ENCODE data around the gene LTBP1.

LTBP1 gene

DNA sequence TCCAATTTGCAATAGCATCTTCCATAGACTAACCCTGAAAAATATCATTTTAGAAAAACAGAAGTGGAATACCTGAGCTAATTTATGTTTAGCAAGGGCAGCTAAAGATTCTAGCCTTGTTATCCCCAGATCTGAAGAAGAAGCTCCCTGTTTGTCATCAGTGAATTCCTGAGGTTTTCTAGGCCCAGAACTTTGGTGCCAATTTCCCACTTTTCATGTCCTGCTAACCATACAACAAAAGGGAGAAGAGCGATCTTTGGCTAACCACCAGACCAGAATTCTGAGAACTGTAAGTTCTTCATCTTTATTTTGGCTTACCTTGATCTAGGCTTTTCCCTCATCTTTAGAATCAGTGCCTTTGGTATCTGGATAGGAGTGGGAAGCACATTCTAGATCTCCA, 478.4 kb downstream of the LTBP1 start:
- no peak overlapping the region for H3K27ac ChIP-seq (ENCODE audit: low read depth, low read length)

DNA sequence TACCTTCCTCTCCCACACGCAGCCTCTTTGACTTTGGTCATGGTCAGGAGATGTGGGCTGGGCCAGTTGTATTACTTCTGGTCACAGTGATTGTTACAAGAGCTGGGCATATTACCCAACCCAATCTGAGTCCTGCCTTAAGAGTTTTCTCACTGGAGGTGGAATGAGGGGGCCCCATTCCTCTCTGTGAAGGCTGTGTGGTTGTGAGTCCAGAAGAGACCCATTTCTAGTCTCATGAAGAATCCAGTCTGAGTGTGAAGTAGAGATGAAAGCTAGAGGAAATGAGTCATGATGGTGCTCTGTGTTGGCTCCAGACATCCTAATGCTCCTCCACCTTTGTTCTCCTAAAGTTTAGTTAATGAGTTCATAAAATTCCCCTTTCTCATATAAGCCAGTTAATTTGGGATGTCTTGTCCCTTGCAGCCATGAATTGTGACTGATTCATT, 478.9 kb downstream of the LTBP1 start:
- Histone ChIP-seq H3K4me3 (ENCODE audit: low read depth, low read length) (no peak overlapping the region), H3K9me3 (ENCODE audit: control insufficient read depth, insufficient read depth, low read length) (no peaks in the 10 kb centered on the region), H3K36me3 (ENCODE audit: control insufficient read depth, insufficient read depth, low read length) (no peaks in the 10 kb centered on the region), H3K27ac (ENCODE audit: low read depth, low read length) (no peak overlapping the region), H3K27me3 (ENCODE audit: control insufficient read depth, insufficient read depth, low read length) (no peaks in the 10 kb centered on the region), H3K9ac (ENCODE audit: low read depth, low read length) (no peak overlapping the region), H3K4me1 (ENCODE audit: control insufficient read depth, insufficient read depth, low read length) (no peaks in the 10 kb centered on the region)

More for the DNA sequence above, 478.4 kb downstream of the LTBP1 start:
- H3K9ac ChIP-seq (ENCODE audit: low read depth, low read length) = no peak overlapping the region
- H3K4me1 ChIP-seq (ENCODE audit: control insufficient read depth, insufficient read depth, low read length) = no peaks in the 10 kb centered on the region
- no peak overlapping the region for H3K4me3 ChIP-seq (ENCODE audit: low read depth, low read length)
- no peaks in the 10 kb centered on the region for H3K27me3 ChIP-seq (ENCODE audit: control insufficient read depth, insufficient read depth, low read length)
- no peaks in the 10 kb centered on the region for H3K36me3 ChIP-seq (ENCODE audit: control insufficient read depth, insufficient read depth, low read length)
- H3K9me3 ChIP-seq (ENCODE audit: control insufficient read depth, insufficient read depth, low read length) = no peaks in the 10 kb centered on the region

DNA sequence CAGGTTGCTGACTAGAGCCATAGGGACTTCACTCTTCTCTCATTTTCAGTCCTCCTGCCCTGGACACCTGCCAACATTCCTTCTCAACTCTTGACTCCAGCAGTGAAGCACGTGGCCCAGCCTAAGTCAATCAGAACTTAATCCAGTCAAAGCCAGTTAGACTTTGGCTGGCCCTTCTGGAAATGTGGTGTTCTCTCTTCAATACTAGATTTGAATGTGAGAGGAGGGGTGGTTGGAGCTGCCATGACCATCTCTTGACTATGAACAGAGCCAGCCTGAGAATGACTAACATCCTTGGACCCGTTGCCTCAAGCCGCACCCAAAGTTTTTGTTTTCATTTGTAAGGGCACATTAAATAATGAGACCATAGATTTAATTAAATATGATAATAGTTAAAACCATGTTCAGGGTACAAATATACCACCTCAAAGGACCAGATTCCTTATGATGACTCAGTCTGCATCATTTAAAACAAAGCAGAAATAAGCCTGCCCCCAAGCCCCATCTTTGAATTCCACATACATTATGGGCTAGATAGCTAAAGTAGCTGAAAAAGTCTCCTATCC, 480.0 kb downstream of the LTBP1 start:
- Histone ChIP-seq H3K36me3 (ENCODE audit: control insufficient read depth, insufficient read depth, low read length) (no peaks in the 10 kb centered on the region), H3K9ac (ENCODE audit: low read depth, low read length) (no peak overlapping the region), H3K27me3 (ENCODE audit: control insufficient read depth, insufficient read depth, low read length) (no peaks in the 10 kb centered on the region), H3K9me3 (ENCODE audit: control insufficient read depth, insufficient read depth, low read length) (no peaks in the 10 kb centered on the region), H3K4me1 (ENCODE audit: control insufficient read depth, insufficient read depth, low read length) (no peaks in the 10 kb centered on the region), H3K4me3 (ENCODE audit: low read depth, low read length) (no peak overlapping the region), H3K27ac (ENCODE audit: low read depth, low read length) (no peak overlapping the region)

DNA sequence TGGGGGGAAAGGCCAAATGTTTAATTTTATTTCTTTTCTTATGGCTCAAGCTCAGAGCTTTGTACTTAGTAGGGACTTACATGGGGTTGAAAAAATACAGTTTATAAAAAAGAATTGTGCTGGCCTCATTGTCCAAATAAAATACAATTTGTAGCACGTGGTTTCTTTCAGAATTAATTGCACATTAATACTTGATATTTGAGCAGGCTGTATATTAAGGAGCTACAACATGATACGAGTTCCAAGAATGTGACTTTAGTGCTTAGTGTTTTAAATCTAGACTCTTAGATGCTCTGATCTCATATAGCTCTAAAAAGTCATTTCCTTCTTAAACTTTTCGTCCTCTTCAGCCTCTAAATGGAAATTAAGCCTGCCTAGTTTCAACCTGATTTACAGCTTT, 483.3 kb downstream of the LTBP1 start:
- Histone ChIP-seq H3K4me3 (ENCODE audit: low read depth, low read length) (no peak overlapping the region), H3K27ac (ENCODE audit: low read depth, low read length) (no peak overlapping the region), H3K36me3 (ENCODE audit: control insufficient read depth, insufficient read depth, low read length) (no peaks in the 10 kb centered on the region), H3K9ac (ENCODE audit: low read depth, low read length) (no peak overlapping the region), H3K4me1 (ENCODE audit: control insufficient read depth, insufficient read depth, low read length) (no peaks in the 10 kb centered on the region), H3K27me3 (ENCODE audit: control insufficient read depth, insufficient read depth, low read length) (no peaks in the 10 kb centered on the region), H3K9me3 (ENCODE audit: control insufficient read depth, insufficient read depth, low read length) (no peaks in the 10 kb centered on the region)

DNA sequence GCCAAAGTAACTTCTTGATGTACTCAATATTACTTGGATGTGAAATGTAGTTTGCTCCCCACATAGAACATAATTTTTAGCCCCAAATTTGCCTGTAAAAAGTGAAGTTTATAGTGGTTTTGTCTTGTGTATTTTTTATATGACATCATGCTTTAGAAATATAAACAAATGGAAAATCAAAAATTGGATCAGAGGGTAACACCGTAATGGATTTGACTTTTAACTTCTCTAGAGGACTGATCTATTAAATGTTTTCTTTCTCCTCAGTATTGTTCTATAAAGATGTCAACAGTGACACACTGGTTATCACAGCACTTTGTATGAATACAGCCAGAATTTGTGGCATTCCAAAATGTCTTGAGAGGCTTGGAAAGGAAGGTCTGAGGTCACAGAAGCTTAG, 484.1 kb downstream of the LTBP1 start:
- Histone ChIP-seq H3K4me1 (ENCODE audit: control insufficient read depth, insufficient read depth, low read length) (no peaks in the 10 kb centered on the region), H3K36me3 (ENCODE audit: control insufficient read depth, insufficient read depth, low read length) (no peaks in the 10 kb centered on the region), H3K4me3 (ENCODE audit: low read depth, low read length) (no peak overlapping the region), H3K27me3 (ENCODE audit: control insufficient read depth, insufficient read depth, low read length) (no peaks in the 10 kb centered on the region), H3K27ac (ENCODE audit: low read depth, low read length) (no peak overlapping the region), H3K9ac (ENCODE audit: low read depth, low read length) (no peak overlapping the region), H3K9me3 (ENCODE audit: control insufficient read depth, insufficient read depth, low read length) (no peaks in the 10 kb centered on the region)

DNA sequence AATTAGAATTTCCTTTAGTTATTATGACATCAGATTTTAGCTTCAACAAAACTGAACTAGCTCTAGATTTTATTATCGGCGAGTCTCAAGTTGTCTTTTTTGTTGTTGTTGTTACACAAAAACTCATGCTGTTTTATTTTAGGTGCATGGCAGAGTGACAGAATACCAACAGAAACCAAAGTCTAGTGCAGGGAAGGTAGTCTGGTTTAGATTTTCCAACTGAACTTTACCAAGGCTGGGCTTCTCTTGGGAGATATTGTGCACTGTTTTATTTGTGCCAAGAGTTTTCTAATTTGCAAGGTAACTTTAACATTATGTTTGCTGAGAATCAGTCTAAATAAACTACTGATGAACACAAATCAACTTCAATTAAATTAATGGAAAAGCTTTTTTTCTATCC, 486.1 kb downstream of the LTBP1 start:
- Histone ChIP-seq H3K36me3 (ENCODE audit: control insufficient read depth, insufficient read depth, low read length) (no peaks in the 10 kb centered on the region), H3K4me3 (ENCODE audit: low read depth, low read length) (no peak overlapping the region), H3K4me1 (ENCODE audit: control insufficient read depth, insufficient read depth, low read length) (no peaks in the 10 kb centered on the region; the same call in 1 of the 2 replicates), H3K27me3 (ENCODE audit: control insufficient read depth, insufficient read depth, low read length) (no peaks in the 10 kb centered on the region), H3K27ac (ENCODE audit: low read depth, low read length) (no peak overlapping the region), H3K9me3 (ENCODE audit: control insufficient read depth, insufficient read depth, low read length) (no peaks in the 10 kb centered on the region), H3K9ac (ENCODE audit: low read depth, low read length) (no peak overlapping the region)

DNA sequence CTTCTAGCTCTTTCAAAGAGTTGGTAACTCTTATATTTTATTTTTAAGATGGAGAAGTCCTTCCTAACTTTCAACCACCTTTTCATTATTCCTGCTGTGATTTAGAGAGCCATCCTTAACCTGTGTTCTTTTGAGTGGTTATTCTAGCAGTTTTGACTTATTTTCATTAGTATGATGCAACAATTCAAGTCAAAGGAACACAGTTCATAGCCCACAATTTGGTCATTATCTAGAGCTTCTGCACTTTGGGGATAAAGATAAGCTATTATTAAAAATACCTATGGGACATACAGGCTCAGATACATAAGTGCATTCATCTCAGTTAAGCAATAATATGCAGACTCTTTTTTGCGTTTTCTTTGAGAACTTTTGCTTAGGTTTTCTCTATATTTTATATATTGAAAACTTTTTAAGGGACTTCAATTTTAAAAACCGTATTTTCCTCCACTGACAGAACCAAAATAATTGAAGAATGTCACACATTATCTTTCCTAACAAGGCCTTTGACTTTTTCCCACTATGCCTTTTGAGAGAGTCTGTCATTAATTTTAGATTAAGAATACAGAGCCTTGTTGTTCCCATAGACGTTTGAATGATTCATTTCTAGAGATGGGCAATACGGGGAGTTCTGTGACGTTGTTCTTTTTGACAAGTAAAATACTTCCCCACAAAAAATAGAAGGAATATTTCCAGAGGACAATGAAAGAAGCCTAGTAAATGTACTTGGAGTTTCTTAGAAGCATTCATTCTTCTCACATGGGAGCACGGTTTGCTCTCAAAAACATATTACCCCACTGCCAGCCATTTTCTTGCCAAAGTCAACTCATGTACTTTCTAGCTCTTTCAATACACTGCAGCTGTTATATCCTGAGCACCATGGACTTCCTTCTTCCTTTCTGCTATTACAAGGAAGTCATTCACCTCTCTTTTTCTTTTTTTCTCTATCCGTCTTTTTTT, 486.8 kb downstream of the LTBP1 start:
- Histone ChIP-seq H3K27me3 (ENCODE audit: control insufficient read depth, insufficient read depth, low read length) (no peaks in the 10 kb centered on the region), H3K36me3 (ENCODE audit: control insufficient read depth, insufficient read depth, low read length) (no peaks in the 10 kb centered on the region), H3K27ac (ENCODE audit: low read depth, low read length) (no peak overlapping the region), H3K4me3 (ENCODE audit: low read depth, low read length) (no peak overlapping the region), H3K9me3 (ENCODE audit: control insufficient read depth, insufficient read depth, low read length) (no peaks in the 10 kb centered on the region), H3K9ac (ENCODE audit: low read depth, low read length) (no peak overlapping the region), H3K4me1 (ENCODE audit: control insufficient read depth, insufficient read depth, low read length) (no peaks in the 10 kb centered on the region; the same call in 1 of the 2 replicates)

DNA sequence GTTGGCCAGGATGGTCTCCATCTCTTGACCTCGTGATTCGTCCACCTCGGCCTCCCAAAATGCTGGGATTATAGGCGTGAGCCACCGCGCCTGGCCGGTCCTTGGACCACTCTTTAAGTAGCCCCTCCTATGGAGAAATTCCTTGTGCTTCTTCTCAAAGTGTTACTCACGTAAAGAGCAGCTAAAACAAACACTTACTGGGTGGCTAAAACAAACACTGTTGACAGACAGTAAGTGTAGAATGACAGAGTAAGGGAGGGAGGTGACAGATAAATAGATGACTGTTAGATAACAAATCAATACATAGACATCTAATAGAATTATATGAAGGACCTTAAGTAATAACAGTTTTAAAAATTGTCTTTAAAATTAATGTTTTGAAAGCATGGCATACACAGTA, 488.8 kb downstream of the LTBP1 start:
- H3K27me3 ChIP-seq (ENCODE audit: control insufficient read depth, insufficient read depth, low read length) = no peaks in the 10 kb centered on the region
- no peaks in the 10 kb centered on the region for H3K36me3 ChIP-seq (ENCODE audit: control insufficient read depth, insufficient read depth, low read length)
- no peaks in the 10 kb centered on the region; the same call in 1 of the 2 replicates for H3K4me1 ChIP-seq (ENCODE audit: control insufficient read depth, insufficient read depth, low read length)
- H3K27ac ChIP-seq (ENCODE audit: low read depth, low read length) = no peak overlapping the region
- no peaks in the 10 kb centered on the region for H3K9me3 ChIP-seq (ENCODE audit: control insufficient read depth, insufficient read depth, low read length)
- no peak overlapping the region for H3K4me3 ChIP-seq (ENCODE audit: low read depth, low read length)
- no peak overlapping the region for H3K9ac ChIP-seq (ENCODE audit: low read depth, low read length)

DNA sequence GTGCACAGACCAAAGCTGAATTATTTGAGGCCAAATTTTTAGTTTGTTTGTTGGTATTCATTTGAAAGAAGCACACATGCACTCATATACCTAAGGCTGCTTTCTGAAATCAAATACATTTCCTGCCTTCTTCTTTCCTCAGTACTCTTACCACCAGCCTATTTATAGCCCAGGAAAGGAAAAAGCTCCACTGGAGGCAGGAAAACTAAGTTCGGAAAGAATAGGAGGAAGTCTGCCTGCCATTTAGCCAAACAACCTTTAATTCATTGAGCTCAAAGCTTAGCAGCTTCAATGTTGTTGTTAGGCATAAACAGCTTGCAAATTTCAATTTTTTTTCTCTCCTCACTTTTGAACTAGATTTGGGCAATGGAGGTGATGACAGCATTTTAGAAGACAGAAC, 489.3 kb downstream of the LTBP1 start:
- Histone ChIP-seq H3K27me3 (ENCODE audit: control insufficient read depth, insufficient read depth, low read length) (no peaks in the 10 kb centered on the region), H3K4me3 (ENCODE audit: low read depth, low read length) (no peak overlapping the region), H3K9ac (ENCODE audit: low read depth, low read length) (no peak overlapping the region), H3K36me3 (ENCODE audit: control insufficient read depth, insufficient read depth, low read length) (no peaks in the 10 kb centered on the region), H3K4me1 (ENCODE audit: control insufficient read depth, insufficient read depth, low read length) (no peaks in the 10 kb centered on the region; the same call in 1 of the 2 replicates), H3K27ac (ENCODE audit: low read depth, low read length) (no peak overlapping the region), H3K9me3 (ENCODE audit: control insufficient read depth, insufficient read depth, low read length) (no peaks in the 10 kb centered on the region)

DNA sequence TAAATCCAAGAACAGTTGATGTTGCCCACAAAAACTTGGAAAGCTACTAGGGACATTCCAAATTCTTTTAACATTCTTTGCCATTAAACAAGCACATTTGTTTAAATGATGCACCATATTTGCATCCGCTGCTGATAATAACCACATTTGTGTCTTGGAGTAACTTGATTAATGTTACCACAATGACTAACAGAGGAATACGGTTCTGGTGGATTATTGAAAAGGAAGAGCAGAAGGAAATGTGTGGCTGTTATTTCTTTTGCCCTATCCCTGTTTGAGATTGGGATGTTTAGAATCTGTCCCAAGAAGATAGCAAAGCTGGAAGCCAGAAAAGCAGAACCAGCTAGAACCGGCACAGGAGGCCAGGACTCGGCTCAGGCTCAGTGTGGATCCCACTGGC, 490.5 kb downstream of the LTBP1 start:
- Histone ChIP-seq H3K9ac (ENCODE audit: low read depth, low read length) (no peak overlapping the region), H3K4me3 (ENCODE audit: low read depth, low read length) (no peak overlapping the region), H3K27me3 (ENCODE audit: control insufficient read depth, insufficient read depth, low read length) (no peaks in the 10 kb centered on the region), H3K36me3 (ENCODE audit: control insufficient read depth, insufficient read depth, low read length) (no peaks in the 10 kb centered on the region), H3K27ac (ENCODE audit: low read depth, low read length) (no peak overlapping the region), H3K4me1 (ENCODE audit: control insufficient read depth, insufficient read depth, low read length) (no peaks in the 10 kb centered on the region; the same call in 1 of the 2 replicates), H3K9me3 (ENCODE audit: control insufficient read depth, insufficient read depth, low read length) (no peaks in the 10 kb centered on the region)

DNA sequence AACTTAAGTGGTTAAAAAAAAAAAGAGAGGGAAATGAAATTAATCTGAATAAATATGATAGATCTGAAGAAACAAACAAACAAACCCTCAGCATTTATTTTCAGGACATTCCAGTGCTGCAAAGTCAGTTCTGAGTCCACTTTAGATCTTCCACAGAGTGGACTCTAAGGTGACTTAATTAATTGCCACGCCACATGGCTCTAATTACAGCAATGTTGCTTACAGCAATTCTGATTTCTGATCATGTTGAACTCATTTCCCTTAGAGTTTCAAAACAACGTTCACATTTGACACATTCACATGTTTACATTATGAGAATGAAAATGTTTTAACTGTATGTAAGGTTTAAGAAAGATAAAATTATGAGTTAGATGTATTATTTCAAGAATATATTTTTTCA, 491.1 kb downstream of the LTBP1 start:
- H3K4me1 ChIP-seq (ENCODE audit: control insufficient read depth, insufficient read depth, low read length) = no peaks in the 10 kb centered on the region; the same call in 1 of the 2 replicates
- H3K4me3 ChIP-seq (ENCODE audit: low read depth, low read length) = no peak overlapping the region
- no peak overlapping the region for H3K9ac ChIP-seq (ENCODE audit: low read depth, low read length)
- no peak overlapping the region for H3K27ac ChIP-seq (ENCODE audit: low read depth, low read length)
- H3K36me3 ChIP-seq (ENCODE audit: control insufficient read depth, insufficient read depth, low read length) = no peaks in the 10 kb centered on the region
- H3K27me3 ChIP-seq (ENCODE audit: control insufficient read depth, insufficient read depth, low read length) = no peaks in the 10 kb centered on the region
- no peaks in the 10 kb centered on the region for H3K9me3 ChIP-seq (ENCODE audit: control insufficient read depth, insufficient read depth, low read length)

Measured in HUES48 (cell line).